Measurements from ENCODE around the gene DOCK6.

Gene DOCK6

DNA sequence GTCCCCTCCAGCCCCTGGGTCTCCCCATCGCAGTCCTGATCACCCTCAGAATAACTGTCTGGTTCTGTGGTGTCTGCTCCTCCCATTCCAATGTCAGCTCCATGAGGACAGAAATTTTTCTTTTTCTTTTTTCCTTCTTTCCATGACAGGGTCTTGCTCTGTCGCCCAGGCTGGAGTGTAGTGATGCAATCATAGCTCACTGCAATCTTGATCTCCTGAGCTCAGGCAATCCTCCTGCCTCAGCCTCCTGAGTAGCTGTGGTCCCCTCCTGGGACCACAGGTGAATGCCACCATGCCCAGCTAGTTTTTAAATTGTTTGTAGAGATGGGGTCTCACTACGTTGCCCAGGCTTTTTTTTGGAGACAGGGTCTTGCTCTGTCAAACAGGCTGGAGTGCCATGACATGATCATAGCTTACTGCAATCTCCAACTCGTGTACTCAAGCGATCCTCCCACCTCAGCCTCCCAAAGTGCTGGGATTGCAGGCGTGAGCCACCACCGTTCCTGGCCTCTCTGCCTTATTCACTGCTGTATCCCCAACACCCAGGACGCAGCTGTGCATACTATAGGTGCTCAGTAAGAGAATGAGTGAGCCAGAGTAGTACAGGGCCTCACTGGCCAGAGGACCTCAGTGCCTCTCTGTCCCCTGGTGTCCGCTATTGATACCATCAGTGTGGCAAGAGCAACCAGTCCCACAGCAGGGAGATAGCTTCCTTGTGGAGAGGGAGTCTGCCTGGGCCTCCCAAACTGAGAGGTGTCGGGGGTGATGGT lies 5.2 kb upstream of the DOCK6 start:
- H4K8ac ChIP-seq (ENCODE audit: low read depth, low read length): no peak overlapping the region
- H3K4me1 ChIP-seq (ENCODE audit: control insufficient read depth in 1 of 2, insufficient read depth in 2 of 2, low read length in 2 of 2): peaks cover 5% of the 10 kb centered on the region in 2 experiments
- H3K9me3 ChIP-seq (ENCODE audit: insufficient read depth, low read depth, low read length): peaks cover 2% of the 10 kb centered on the region
- H4K91ac ChIP-seq (ENCODE audit: low read depth, low read length): no peak overlapping the region
- no peak overlapping the region for H3K18ac ChIP-seq (ENCODE audit: low read length)
- no peak overlapping the region for H2BK120ac ChIP-seq (ENCODE audit: insufficient read depth, low read length, poor library complexity)
- H3K27ac ChIP-seq (ENCODE audit: low read depth, low read length): no peak overlapping the region
- H3K4me2 ChIP-seq (ENCODE audit: low read length): no peak overlapping the region
- no peaks in the 10 kb centered on the region for H3K27me3 ChIP-seq (ENCODE audit: insufficient read depth, low read length)
- no peak overlapping the region for H3K4ac ChIP-seq (ENCODE audit: low read depth, low read length)
- H2AK5ac ChIP-seq (ENCODE audit: low read length): no peak overlapping the region
- H3K79me2 ChIP-seq (ENCODE audit: control insufficient read depth, insufficient read depth, low read length, poor library complexity): peaks cover 2% of the 10 kb centered on the region
- no peak overlapping the region for H2AFZ ChIP-seq (ENCODE audit: insufficient read depth, low read length, poor library complexity)
- H3K23ac ChIP-seq (ENCODE audit: low read length): no peak overlapping the region
- no peak overlapping the region for H3K9ac ChIP-seq (ENCODE audit: low read length)
- peaks cover 5% of the 10 kb centered on the region for H3K79me1 ChIP-seq (ENCODE audit: low read length)
- no peak overlapping the region for H2BK5ac ChIP-seq (ENCODE audit: low read depth, low read length, poor library complexity)
- H3K14ac ChIP-seq (ENCODE audit: low read length): no peak overlapping the region
- whole genome bisulfite sequencing (ENCODE audit: extremely low coverage, insufficient coverage, insufficient read length): no CpG with 5 or more reads among the region's 10 CpGs
- no peaks in the 10 kb centered on the region for H3K36me3 ChIP-seq (ENCODE audit: control insufficient read depth in 1 of 2, insufficient read depth in 2 of 2, low read length in 2 of 2)
- H2BK12ac ChIP-seq (ENCODE audit: low read length): no peak overlapping the region
- no peak overlapping the region for H4K12ac ChIP-seq (ENCODE audit: low read depth, low read length)
- no peak for DNase-seq
- H3K4me3 ChIP-seq (ENCODE audit: low read depth, low read length): no peak overlapping the region

DNA sequence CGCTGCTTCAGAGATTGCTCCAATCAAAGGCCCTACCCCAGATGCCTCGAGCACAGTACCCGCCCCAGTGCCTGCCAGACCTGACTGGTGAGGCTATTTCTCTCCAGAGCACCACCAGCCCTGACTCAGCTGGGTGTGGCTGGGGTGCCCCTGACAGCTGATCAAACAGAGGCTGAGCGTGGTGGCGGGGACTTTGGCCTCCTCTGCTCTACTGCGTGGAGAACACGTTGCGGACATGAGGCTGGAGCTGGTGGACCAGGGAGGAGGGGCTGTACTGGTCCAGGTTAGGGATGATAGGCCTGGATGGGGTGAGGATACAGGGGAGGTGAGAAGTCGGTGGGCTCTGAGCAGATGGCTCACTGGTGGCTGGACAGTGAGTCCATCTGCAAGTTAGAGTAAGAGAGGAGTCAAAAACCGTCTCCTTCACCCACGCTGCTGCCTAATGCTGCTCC lies 3.5 kb upstream of the DOCK6 start:
- no peak overlapping the region for H3K27ac ChIP-seq (ENCODE audit: low read depth, low read length)
- DNase-seq: no peak
- no peak overlapping the region for H4K91ac ChIP-seq (ENCODE audit: low read depth, low read length)
- peaks cover 7 to 12% of the 10 kb centered on the region in 2 experiments for H3K4me1 ChIP-seq (ENCODE audit: control insufficient read depth in 1 of 2, insufficient read depth in 2 of 2, low read length in 2 of 2)
- no peak overlapping the region for H2AK5ac ChIP-seq (ENCODE audit: low read length)
- H3K23ac ChIP-seq (ENCODE audit: low read length): no peak overlapping the region
- H3K36me3 ChIP-seq (ENCODE audit: control insufficient read depth in 1 of 2, insufficient read depth in 2 of 2, low read length in 2 of 2): no peaks in the 10 kb centered on the region
- no peak overlapping the region for H4K8ac ChIP-seq (ENCODE audit: low read depth, low read length)
- H2BK12ac ChIP-seq (ENCODE audit: low read length): no peak overlapping the region
- peaks cover 5% of the 10 kb centered on the region for H3K79me2 ChIP-seq (ENCODE audit: control insufficient read depth, insufficient read depth, low read length, poor library complexity)
- WGBS (ENCODE audit: extremely low coverage, insufficient coverage, insufficient read length): no CpG with 5 or more reads among the region's 11 CpGs
- H2BK120ac ChIP-seq (ENCODE audit: insufficient read depth, low read length, poor library complexity): no peak overlapping the region
- no peak overlapping the region for H3K4me2 ChIP-seq (ENCODE audit: low read length)
- no peak overlapping the region for H4K12ac ChIP-seq (ENCODE audit: low read depth, low read length)
- H3K4me3 ChIP-seq (ENCODE audit: low read depth, low read length): no peak overlapping the region
- no peak overlapping the region for H2BK5ac ChIP-seq (ENCODE audit: low read depth, low read length, poor library complexity)
- H3K14ac ChIP-seq (ENCODE audit: low read length): no peak overlapping the region
- no peak overlapping the region for H3K4ac ChIP-seq (ENCODE audit: low read depth, low read length)
- H3K9me3 ChIP-seq (ENCODE audit: insufficient read depth, low read depth, low read length): peaks cover 2% of the 10 kb centered on the region
- no peaks in the 10 kb centered on the region for H3K27me3 ChIP-seq (ENCODE audit: insufficient read depth, low read length)
- no peak overlapping the region for H3K9ac ChIP-seq (ENCODE audit: low read length)
- peaks cover 10% of the 10 kb centered on the region for H3K79me1 ChIP-seq (ENCODE audit: low read length)
- no peak overlapping the region for H2AFZ ChIP-seq (ENCODE audit: insufficient read depth, low read length, poor library complexity)
- no peak overlapping the region for H3K18ac ChIP-seq (ENCODE audit: low read length)

DNA sequence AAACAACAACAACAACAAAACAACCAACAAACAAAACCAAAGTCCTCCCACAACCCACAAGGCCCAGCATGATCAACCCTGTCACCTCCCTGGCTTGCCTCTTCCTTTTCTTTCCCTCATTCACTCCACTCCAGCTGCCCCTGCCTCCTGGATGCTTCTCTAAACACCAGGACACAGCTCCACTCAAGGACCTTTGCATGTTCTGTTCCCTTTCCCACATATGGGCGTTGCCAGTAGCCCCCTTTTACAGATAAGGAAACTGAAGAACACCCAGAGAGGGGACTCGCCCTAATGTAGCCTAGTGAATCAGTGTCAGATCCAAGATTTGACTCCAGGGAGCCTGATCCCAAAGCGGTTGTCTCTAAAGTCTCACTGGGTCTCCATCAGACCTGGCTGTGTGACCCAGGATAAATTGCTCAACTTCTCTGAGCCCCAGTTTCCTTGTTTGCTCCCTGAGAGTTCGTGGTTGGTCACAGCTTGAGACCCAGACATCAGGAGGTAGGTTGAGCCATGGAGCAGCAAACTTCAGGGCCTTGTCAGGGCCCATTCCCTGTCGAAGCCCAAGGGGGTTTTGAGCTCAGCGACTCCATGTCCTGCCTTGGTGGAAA lies 3.0 kb upstream of the DOCK6 start:
- H3K18ac ChIP-seq (ENCODE audit: low read length): no peak overlapping the region
- H2BK5ac ChIP-seq (ENCODE audit: low read depth, low read length, poor library complexity): no peak overlapping the region
- no CpG with 5 or more reads among the region's 6 CpGs for whole genome bisulfite sequencing (ENCODE audit: extremely low coverage, insufficient coverage, insufficient read length)
- H3K23ac ChIP-seq (ENCODE audit: low read length): no peak overlapping the region
- no peak overlapping the region for H3K4ac ChIP-seq (ENCODE audit: low read depth, low read length)
- H3K27me3 ChIP-seq (ENCODE audit: insufficient read depth, low read length): no peaks in the 10 kb centered on the region
- H2BK120ac ChIP-seq (ENCODE audit: insufficient read depth, low read length, poor library complexity): no peak overlapping the region
- no peak overlapping the region for H2BK12ac ChIP-seq (ENCODE audit: low read length)
- peaks cover 7 to 12% of the 10 kb centered on the region in 2 experiments for H3K4me1 ChIP-seq (ENCODE audit: control insufficient read depth in 1 of 2, insufficient read depth in 2 of 2, low read length in 2 of 2)
- H2AK5ac ChIP-seq (ENCODE audit: low read length): no peak overlapping the region
- H4K12ac ChIP-seq (ENCODE audit: low read depth, low read length): no peak overlapping the region
- H4K8ac ChIP-seq (ENCODE audit: low read depth, low read length): no peak overlapping the region
- H3K9ac ChIP-seq (ENCODE audit: low read length): no peak overlapping the region
- no peaks in the 10 kb centered on the region for H3K36me3 ChIP-seq (ENCODE audit: control insufficient read depth in 1 of 2, insufficient read depth in 2 of 2, low read length in 2 of 2)
- H4K91ac ChIP-seq (ENCODE audit: low read depth, low read length): no peak overlapping the region
- peaks cover 5% of the 10 kb centered on the region for H3K79me2 ChIP-seq (ENCODE audit: control insufficient read depth, insufficient read depth, low read length, poor library complexity)
- H2AFZ ChIP-seq (ENCODE audit: insufficient read depth, low read length, poor library complexity): no peak overlapping the region
- DNase-seq: no peak
- peaks cover 2% of the 10 kb centered on the region for H3K9me3 ChIP-seq (ENCODE audit: insufficient read depth, low read depth, low read length)
- no peak overlapping the region for H3K4me3 ChIP-seq (ENCODE audit: low read depth, low read length)
- peaks cover 10% of the 10 kb centered on the region for H3K79me1 ChIP-seq (ENCODE audit: low read length)
- H3K14ac ChIP-seq (ENCODE audit: low read length): no peak overlapping the region
- H3K27ac ChIP-seq (ENCODE audit: low read depth, low read length): no peak overlapping the region
- H3K4me2 ChIP-seq (ENCODE audit: low read length): no peak overlapping the region

DNA sequence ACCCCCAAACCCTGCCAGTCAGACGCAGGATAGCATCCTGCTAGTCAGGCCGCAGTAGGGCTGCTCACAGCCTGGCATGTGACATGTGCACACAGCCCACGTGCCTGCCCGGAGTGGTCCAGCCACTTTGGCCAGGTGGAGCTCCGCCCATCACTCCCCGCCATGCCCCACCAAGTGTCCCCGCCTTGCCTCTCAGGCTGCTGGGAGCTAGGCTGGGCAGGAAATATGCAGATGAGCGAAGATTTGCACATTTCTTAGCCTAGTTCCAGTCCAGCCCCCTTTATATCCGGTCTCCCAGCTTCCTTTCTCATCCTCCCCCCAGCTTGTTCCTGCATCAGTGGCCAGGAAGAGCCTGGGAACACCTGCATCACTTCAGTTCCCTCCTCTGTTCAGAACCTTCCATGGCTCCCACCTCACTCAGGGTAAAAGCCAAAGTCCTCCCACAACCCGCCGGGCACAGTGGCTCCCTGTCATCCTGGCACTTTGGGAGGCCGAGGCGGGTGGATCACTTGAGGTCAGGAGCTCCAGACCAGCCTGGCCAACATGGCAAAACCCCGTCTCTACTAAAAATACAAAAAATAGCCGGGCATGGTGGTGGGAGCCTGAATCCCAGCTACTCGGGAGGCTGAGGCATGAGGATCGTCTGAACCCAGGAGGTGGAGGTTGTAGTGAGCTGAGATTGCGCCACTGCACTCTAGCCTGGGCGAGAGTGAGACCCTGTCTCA lies 2.3 kb upstream of the DOCK6 start:
- H3K27ac ChIP-seq (ENCODE audit: low read depth, low read length): no peak overlapping the region
- H3K23ac ChIP-seq (ENCODE audit: low read length): no peak overlapping the region
- no peak overlapping the region for H3K4me3 ChIP-seq (ENCODE audit: low read depth, low read length)
- no peak overlapping the region for H3K14ac ChIP-seq (ENCODE audit: low read length)
- no peak overlapping the region for H2BK12ac ChIP-seq (ENCODE audit: low read length)
- no peaks in the 10 kb centered on the region for H3K36me3 ChIP-seq (ENCODE audit: control insufficient read depth in 1 of 2, insufficient read depth in 2 of 2, low read length in 2 of 2)
- H2BK120ac ChIP-seq (ENCODE audit: insufficient read depth, low read length, poor library complexity): no peak overlapping the region
- WGBS (ENCODE audit: extremely low coverage, insufficient coverage, insufficient read length): no CpG with 5 or more reads among the region's 19 CpGs
- H3K4me2 ChIP-seq (ENCODE audit: low read length): no peak overlapping the region
- no peak overlapping the region for H2AK5ac ChIP-seq (ENCODE audit: low read length)
- peaks cover 10% of the 10 kb centered on the region for H3K79me1 ChIP-seq (ENCODE audit: low read length)
- H3K18ac ChIP-seq (ENCODE audit: low read length): no peak overlapping the region
- peaks cover 5% of the 10 kb centered on the region for H3K79me2 ChIP-seq (ENCODE audit: control insufficient read depth, insufficient read depth, low read length, poor library complexity)
- no peak for DNase-seq
- H3K4me1 ChIP-seq (ENCODE audit: control insufficient read depth in 1 of 2, insufficient read depth in 2 of 2, low read length in 2 of 2): peaks cover 7 to 12% of the 10 kb centered on the region in 2 experiments
- no peaks in the 10 kb centered on the region for H3K27me3 ChIP-seq (ENCODE audit: insufficient read depth, low read length)
- no peak overlapping the region for H2BK5ac ChIP-seq (ENCODE audit: low read depth, low read length, poor library complexity)
- no peak overlapping the region for H2AFZ ChIP-seq (ENCODE audit: insufficient read depth, low read length, poor library complexity)
- no peak overlapping the region for H4K91ac ChIP-seq (ENCODE audit: low read depth, low read length)
- no peak overlapping the region for H3K4ac ChIP-seq (ENCODE audit: low read depth, low read length)
- H3K9me3 ChIP-seq (ENCODE audit: insufficient read depth, low read depth, low read length): peaks cover 2% of the 10 kb centered on the region
- H3K9ac ChIP-seq (ENCODE audit: low read length): no peak overlapping the region
- H4K8ac ChIP-seq (ENCODE audit: low read depth, low read length): no peak overlapping the region
- no peak overlapping the region for H4K12ac ChIP-seq (ENCODE audit: low read depth, low read length)
